Measurements from ENCODE around the gene SEM1.

DNA sequence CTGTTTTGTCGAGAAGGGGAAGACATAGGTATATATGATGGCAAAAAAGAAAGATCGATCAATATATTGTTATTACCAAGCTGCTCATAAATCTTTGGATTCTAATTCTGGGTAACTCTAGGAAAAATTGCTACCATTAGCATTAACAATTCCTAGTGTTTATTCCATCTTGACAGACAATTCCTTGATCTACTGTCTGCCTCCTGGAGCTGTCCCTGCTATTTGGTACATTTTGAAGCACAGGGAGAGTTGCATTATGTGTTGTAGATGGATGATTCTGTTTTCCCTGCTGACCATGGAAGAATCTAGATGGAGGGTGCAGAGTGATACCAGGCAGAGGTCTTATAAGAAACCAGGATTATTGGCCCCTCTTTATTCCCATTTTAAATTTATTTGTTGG lies 29.1 kb upstream of the SEM1 start:
- TF ChIP-seq CTCF (IDR thresholded peaks at IDR 0.05): no peak
- TF ChIP-seq MAFK (IDR thresholded peaks at IDR 0.05; ENCODE audit: partially characterized antibody): no peak
- TF ChIP-seq POLR2A (IDR thresholded peaks at IDR 0.05; ENCODE audit: low read length): no peak

Data from A549 (cell line).